Activated CD4-positive, alpha-beta T cell treated with anti-CD3 and anti-CD28 coated beads, Interleukin-2, amount 10 ng/mL, durations not matched to agents 24 days and 14 days (primary cell): ENCODE measurements around the gene PIEZO2. TPM values are rescaled to one million over a fixed set of nuclear protein-coding genes. Genes with fewer than 3 reads are reported as not detected.

Source experiments
- DNase-seq: peaks from one replicate; pipeline ENCODE4 v3.0.0; 2022
- H3K27ac Mint-ChIP-seq: one replicate; pipeline ENCODE4 v1.8.0; 2022; ENCODE audit warnings: mild to moderate bottlenecking, mixed read lengths
- H3K27me3 Mint-ChIP-seq: one replicate; pipeline ENCODE4 v1.8.0; 2022; ENCODE audit warnings: mixed read lengths
- H3K36me3 Mint-ChIP-seq: one replicate; pipeline ENCODE4 v1.8.0; 2022; ENCODE audit warnings: low read depth, mild to moderate bottlenecking, mixed read lengths
- H3K4me1 Mint-ChIP-seq: one replicate; pipeline ENCODE4 v1.8.0; 2021; ENCODE audit warnings: mixed read lengths
- H3K4me3 Mint-ChIP-seq: one replicate; pipeline ENCODE4 v1.8.0; 2022; ENCODE audit warnings: mild to moderate bottlenecking, moderate library complexity, mixed read lengths
- H3K9me3 Mint-ChIP-seq: one replicate; pipeline ENCODE4 v1.8.0; 2021; ENCODE audit warnings: mixed read lengths
- intact Hi-C: fragments of 100-400 bp; cut with micrococcal nuclease; formaldehyde crosslinking; loops from one replicate; pipeline ENCODE4 v1.15.1; 2023
- total RNA-seq: library from RNA; stranded (reverse); gene quantifications from 2 replicates; pipeline ENCODE4 v1.2.3, GENCODE V29; 2022

The PIEZO2 gene
- total RNA-seq, 1 donor from 2014 or later, result not detected

DNA sequence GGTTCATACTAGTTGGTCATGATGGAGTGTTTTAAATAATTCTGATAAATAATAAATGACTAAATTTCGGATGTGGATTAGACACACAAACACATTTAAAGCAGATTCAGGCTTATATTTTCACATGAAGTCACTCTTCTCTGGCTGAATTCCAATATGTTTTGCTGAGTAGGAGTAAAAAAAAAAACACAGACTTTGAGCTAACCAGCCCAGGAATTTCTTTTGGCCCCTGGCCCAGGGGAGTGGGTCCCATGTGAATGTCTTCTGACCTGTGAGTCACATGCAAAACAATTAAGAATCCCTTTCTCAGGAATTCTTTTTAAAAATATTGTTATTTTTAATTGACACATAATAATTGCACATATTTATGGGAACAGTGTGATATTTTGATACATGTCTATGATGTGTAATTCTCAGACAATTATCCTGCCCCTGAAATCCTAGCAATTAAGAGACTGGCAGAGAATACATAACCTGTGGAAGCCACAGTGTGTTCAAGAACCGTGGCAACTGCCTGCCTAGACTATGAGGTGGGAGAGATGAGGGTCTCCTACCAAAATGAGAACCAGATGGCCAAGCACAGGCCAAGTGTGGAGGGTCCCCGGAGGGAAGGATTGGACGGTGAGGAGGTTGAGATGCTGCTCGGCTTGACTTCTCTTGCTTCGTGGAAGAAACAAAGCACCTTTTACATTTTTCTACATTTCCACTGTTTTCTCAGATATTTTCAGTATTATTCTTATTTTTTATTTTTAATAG, 236.4 kb downstream of the PIEZO2 start:
- Mint-ChIP-seq H3K9me3 (no peaks in the 10 kb centered on the region), H3K4me1 (no peaks in the 10 kb centered on the region), H3K27me3 (no peaks in the 10 kb centered on the region), H3K27ac (no peak overlapping the region), H3K4me3 (no peak overlapping the region), H3K36me3 (no peaks in the 10 kb centered on the region)
- DNase-seq, result no peak
- intact Hi-C loops, result no loop called here

DNA sequence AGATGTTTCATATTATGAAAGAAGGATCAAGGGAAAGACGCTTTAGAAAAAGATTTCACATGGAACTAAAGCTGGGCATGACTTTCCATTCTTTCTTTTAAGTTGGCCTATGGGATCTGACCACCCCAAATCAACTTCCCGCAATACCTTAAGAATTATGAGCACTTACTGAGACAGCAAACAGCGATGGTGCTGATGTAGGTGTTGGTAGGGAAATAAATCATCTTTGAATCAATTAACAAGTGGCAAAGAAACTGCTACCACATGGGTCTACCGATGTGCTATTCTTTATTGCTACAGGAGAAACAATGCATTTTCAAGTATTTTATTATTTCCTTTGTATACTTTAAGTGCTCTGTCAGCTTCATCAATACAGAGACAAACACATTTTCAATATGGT, 239.6 kb downstream of the PIEZO2 start:
- Mint-ChIP-seq H3K27ac (no peak overlapping the region), H3K27me3 (no peaks in the 10 kb centered on the region), H3K9me3 (no peaks in the 10 kb centered on the region), H3K36me3 (no peaks in the 10 kb centered on the region), H3K4me1 (no peaks in the 10 kb centered on the region), H3K4me3 (no peak overlapping the region)
- intact Hi-C loops, result no loop called here
- DNase-seq, result no peak

DNA sequence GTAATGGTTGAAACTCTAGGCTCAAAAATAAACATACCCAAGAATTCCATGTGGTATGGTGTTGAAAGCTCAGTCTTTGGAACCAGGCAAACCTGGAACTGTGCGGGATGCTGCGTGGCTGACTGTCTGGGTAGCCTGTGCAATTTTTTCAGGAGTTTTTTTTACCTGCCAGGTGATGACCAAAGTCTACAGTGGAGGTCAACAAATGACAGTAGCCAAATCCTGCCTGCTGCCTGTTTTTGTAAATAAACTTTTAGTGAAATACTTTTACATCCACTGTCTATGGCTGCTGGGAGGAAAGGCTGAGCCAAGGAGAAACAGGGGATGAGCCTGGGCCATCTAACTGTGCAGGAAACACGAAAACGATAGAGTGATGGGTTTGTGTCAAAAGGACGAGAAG, 240.6 kb downstream of the PIEZO2 start:
- no peaks in the 10 kb centered on the region for H3K27me3 Mint-ChIP-seq
- no peaks in the 10 kb centered on the region for H3K9me3 Mint-ChIP-seq
- intact Hi-C loops, result no loop called here

DNA sequence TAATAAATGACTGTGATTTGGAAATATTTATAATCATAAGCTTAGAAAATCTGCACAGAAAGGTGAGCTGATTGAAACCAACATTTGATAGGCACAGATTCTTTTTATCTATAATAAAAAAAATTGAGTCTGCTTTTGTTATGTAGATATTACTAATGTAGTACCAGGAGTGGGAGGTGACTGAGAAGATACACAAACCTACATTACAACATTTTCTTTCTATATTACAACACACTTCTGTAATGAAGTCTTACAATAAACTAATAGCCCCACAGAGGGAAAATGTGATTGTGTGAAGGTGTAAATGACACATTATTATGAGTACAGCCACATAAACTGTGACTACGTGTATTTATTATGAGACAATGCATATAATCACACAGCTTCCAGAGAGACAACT, 241.6 kb downstream of the PIEZO2 start:
- Mint-ChIP-seq H3K36me3 (no peaks in the 10 kb centered on the region), H3K27ac (no peak overlapping the region), H3K4me1 (no peaks in the 10 kb centered on the region), H3K27me3 (no peaks in the 10 kb centered on the region), H3K4me3 (no peak overlapping the region), H3K9me3 (no peaks in the 10 kb centered on the region)
- intact Hi-C loops, result no loop called here
- DNase-seq, result no peak

More for the DNA sequence above, 240.6 kb downstream of the PIEZO2 start:
- DNase-seq, result no peak
- Mint-ChIP-seq H3K27ac (no peak overlapping the region), H3K36me3 (no peaks in the 10 kb centered on the region), H3K4me3 (no peak overlapping the region), H3K4me1 (no peaks in the 10 kb centered on the region)

- H3K27ac Mint-ChIP-seq, result no peak overlapping the region
- intact Hi-C loops, result no loop called here
- no peak overlapping the region for H3K4me3 Mint-ChIP-seq
Observed at GRCh38 chr18:10901329-10901728, 248.0 kb downstream of the PIEZO2 start.

GRCh38 chr18:10900435-10900834, 248.9 kb downstream of the PIEZO2 start:
- intact Hi-C loops, result no loop called here
- no peak for DNase-seq
- Mint-ChIP-seq H3K36me3 (no peaks in the 10 kb centered on the region), H3K27me3 (no peaks in the 10 kb centered on the region), H3K4me1 (no peaks in the 10 kb centered on the region), H3K4me3 (no peak overlapping the region), H3K9me3 (no peaks in the 10 kb centered on the region), H3K27ac (no peak overlapping the region)

More at GRCh38 chr18:10901329-10901728, 248.0 kb downstream of the PIEZO2 start:
- Mint-ChIP-seq H3K9me3 (no peaks in the 10 kb centered on the region), H3K36me3 (no peaks in the 10 kb centered on the region), H3K4me1 (no peaks in the 10 kb centered on the region), H3K27me3 (no peaks in the 10 kb centered on the region)
- no peak for DNase-seq

DNA sequence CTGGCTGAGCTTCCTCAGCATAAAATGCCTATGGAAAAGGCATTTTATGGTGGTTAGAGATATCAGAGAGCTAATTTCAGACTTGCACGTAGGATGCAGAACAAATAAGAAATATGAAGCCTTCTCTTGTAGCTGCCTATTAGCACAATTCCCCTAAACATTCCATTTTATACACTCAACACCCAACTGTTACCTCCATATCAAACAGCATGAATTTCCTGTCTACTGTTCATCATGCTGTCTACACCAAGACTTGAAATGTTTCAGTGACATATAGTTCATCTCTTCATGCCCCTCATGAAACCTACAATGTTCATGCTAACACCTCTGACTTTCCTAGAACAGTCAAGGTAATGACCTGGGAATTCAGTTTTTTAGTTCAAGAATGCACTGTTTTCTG, 249.9 kb downstream of the PIEZO2 start:
- Mint-ChIP-seq H3K4me3 (no peak overlapping the region), H3K27ac (no peak overlapping the region), H3K9me3 (no peaks in the 10 kb centered on the region), H3K36me3 (no peaks in the 10 kb centered on the region), H3K4me1 (no peaks in the 10 kb centered on the region), H3K27me3 (no peaks in the 10 kb centered on the region)
- no peak for DNase-seq
- intact Hi-C loops, result no loop called here

DNA sequence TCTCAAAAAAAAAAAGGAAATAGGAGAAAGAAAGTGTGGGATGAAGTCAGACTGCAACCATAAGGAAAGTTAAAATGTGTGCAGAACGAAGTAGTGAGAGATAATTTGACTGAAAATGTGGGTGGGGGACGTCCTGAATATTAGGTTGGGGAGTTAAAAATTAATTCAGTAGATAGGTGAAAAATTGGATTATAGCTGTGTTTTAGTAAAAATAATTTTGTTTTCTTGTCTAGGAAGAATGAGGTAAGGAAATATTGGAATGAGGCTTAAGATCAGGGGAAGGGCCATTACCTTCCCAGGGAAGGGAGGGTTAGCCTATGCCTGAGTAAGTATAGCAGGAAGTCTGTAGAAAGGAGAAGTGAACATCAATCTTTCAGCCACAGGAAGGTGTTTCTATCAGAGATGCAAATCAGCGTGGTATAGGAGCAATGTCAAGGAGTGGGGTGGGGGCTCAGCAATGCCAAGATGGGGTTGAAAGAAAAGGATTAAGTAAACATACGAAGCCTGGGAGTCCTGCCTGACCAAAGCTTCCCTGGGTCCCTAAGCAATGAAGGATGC, 250.9 kb downstream of the PIEZO2 start:
- no peak overlapping the region for H3K4me3 Mint-ChIP-seq
- intact Hi-C loops, result no loop called here
- no peaks in the 10 kb centered on the region for H3K9me3 Mint-ChIP-seq
- no peak overlapping the region for H3K27ac Mint-ChIP-seq
- DNase-seq, result no peak
- H3K36me3 Mint-ChIP-seq, result no peaks in the 10 kb centered on the region
- H3K27me3 Mint-ChIP-seq, result no peaks in the 10 kb centered on the region
- H3K4me1 Mint-ChIP-seq, result no peaks in the 10 kb centered on the region

DNA sequence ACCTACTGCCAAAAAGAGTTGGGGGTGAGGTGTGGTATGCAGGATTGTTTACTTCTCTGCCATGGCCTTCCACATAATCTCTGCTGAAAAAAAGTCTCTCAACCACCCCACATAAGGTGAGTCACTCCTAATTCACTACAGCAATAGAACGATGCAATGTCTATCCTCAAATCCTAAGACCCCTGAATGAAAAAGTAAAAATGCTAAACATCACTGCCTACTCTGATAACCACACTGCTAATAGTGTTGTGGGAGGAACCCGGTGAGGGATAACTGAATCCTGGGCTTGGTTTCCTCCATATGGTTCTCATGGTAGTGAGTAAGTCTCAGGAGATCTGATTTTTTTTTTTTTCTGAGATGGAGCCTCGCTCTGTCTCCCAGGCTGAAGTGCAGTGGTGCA, 252.5 kb downstream of the PIEZO2 start:
- Mint-ChIP-seq H3K4me3 (no peak overlapping the region), H3K27me3 (no peaks in the 10 kb centered on the region), H3K36me3 (no peaks in the 10 kb centered on the region), H3K27ac (no peak overlapping the region), H3K4me1 (no peaks in the 10 kb centered on the region), H3K9me3 (no peaks in the 10 kb centered on the region)
- DNase-seq, result no peak
- intact Hi-C loops, result no loop called here

DNA sequence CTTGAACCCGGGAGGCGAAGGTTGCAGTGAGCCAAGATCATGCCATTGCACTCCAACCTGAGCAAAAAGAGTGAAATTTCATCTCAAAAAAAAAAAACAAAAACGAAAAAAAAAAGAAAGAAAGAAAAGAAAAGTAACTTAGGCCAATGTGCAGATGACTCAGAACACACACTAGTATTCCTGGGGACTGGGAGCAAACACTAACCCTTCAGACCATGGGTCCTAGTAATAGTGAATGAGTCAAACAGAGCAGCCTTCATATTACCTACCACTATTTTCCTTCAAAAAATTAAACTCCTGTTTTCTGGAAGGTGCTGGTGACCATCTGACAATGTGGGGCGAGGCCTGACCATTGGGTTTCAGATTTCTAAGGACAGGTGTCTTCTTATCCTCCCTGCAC, 253.4 kb downstream of the PIEZO2 start:
- no peaks in the 10 kb centered on the region for H3K9me3 Mint-ChIP-seq
- no peaks in the 10 kb centered on the region for H3K36me3 Mint-ChIP-seq
- no peak for DNase-seq
- H3K4me3 Mint-ChIP-seq, result no peak overlapping the region
- H3K27me3 Mint-ChIP-seq, result no peaks in the 10 kb centered on the region
- intact Hi-C loops, result no loop called here
- no peak overlapping the region for H3K27ac Mint-ChIP-seq
- H3K4me1 Mint-ChIP-seq, result no peaks in the 10 kb centered on the region

DNA sequence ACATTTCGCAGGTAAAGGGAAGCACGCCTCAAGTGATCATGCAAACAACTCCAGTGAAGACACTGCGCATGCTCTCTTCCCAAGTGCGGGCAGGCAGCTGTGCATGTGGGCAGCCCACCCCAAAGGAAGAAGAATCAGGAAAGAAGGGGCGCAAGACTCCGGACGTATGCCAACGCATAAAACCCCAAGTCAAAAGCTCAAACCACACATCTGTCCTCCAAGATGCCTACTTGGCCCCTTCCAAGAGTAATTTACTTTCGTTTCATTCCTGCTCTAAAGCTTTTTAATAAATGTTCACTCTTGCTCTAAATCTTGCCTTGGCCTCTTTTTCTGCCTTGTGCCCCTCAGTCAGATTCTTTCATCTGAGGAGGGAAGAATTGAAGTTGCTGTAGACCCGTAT, 254.9 kb downstream of the PIEZO2 start:
- intact Hi-C loops, result no loop called here
- no peak for DNase-seq
- Mint-ChIP-seq H3K27me3 (no peaks in the 10 kb centered on the region), H3K9me3 (no peaks in the 10 kb centered on the region), H3K4me3 (no peak overlapping the region), H3K4me1 (no peaks in the 10 kb centered on the region), H3K27ac (no peak overlapping the region), H3K36me3 (no peaks in the 10 kb centered on the region)

DNA sequence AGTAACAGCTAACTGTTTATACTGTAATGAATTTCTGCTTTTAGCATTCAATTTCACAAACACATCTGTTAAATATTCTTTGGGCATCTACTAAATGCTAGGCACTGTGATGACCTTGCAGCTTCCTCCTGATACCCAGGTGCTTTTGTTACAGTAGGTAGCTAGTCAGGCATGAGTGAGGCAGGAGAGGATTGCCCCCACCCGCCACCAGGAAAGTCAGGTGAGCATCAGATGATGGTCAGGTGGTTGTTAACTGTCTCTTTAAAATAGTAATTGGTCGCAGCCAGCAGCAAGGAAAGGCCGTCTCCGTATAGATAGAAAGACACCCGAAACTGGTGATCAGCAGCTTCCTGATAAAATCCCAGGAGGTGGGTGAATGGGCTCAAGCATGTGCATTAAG, 255.6 kb downstream of the PIEZO2 start:
- intact Hi-C loops, result no loop called here
- Mint-ChIP-seq H3K27me3 (no peaks in the 10 kb centered on the region), H3K9me3 (no peaks in the 10 kb centered on the region), H3K4me3 (no peak overlapping the region), H3K4me1 (no peaks in the 10 kb centered on the region), H3K36me3 (no peaks in the 10 kb centered on the region), H3K27ac (no peak overlapping the region)
- DNase-seq, result no peak

DNA sequence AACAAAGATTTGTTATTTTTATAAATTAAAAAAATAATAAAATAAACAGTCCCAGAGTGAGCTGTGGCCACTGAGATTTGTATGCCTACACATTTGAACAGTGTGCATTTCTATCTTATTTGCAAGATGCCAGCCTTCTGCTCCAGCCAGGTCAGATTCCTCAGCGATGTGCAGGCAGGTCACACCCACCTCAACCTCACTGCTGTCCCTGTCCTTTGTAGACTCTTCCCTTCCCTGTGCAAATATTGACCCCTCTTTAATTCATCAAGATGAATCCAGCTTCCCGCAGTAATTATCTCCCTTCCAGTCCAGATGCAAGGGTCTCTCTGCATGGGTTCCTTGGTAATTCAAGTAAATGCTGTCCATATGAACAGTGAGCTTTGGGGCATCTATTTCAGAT, 256.2 kb downstream of the PIEZO2 start:
- intact Hi-C loops, result no loop called here
- Mint-ChIP-seq H3K4me1 (no peaks in the 10 kb centered on the region), H3K4me3 (no peak overlapping the region), H3K27me3 (no peaks in the 10 kb centered on the region), H3K36me3 (no peaks in the 10 kb centered on the region), H3K9me3 (no peaks in the 10 kb centered on the region), H3K27ac (no peak overlapping the region)
- DNase-seq, result no peak

DNA sequence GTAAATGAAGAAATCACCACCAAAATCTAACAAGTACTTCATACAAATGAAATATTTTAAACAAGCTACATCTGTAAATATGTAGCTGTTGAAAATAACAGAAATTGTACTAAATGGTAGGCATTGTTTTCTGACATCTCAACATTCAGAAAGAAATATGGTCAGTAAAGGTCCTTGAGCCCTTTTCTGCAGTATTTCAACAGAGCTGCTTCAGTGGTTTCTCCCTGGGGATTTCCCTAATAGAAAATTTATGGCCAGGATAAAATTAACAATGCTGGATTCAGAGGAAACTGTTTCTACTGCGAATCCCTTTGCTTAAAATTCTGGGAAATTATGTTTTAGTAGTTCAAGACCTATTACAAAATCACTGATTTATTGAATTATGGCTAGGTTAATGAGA, 256.6 kb downstream of the PIEZO2 start:
- H3K27ac Mint-ChIP-seq, result no peak overlapping the region
- H3K27me3 Mint-ChIP-seq, result no peaks in the 10 kb centered on the region
- H3K4me1 Mint-ChIP-seq, result no peaks in the 10 kb centered on the region
- H3K4me3 Mint-ChIP-seq, result no peak overlapping the region
- intact Hi-C loops, result no loop called here
- DNase-seq, result no peak
- no peaks in the 10 kb centered on the region for H3K9me3 Mint-ChIP-seq
- no peaks in the 10 kb centered on the region for H3K36me3 Mint-ChIP-seq

DNA sequence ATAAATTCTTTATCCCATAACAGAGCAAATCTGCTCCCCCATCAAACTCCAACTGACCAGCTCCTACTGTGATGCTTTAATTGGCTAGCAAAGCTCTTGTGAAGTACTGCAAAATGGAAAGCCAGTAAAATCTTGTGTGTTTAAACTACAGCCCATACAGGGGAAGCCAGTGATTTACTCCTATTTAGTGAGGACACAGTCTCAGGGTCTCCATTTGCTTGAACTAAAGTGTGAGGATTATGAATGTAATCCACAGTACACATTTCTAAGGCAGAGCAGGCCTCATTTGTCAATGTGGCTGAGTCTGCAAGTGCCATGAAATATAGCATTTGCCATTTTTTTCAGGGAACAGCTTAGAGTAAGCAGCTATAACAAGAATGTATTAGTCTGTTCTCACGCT, 259.3 kb downstream of the PIEZO2 start:
- intact Hi-C loops, result no loop called here
- Mint-ChIP-seq H3K4me3 (no peak overlapping the region), H3K36me3 (no peaks in the 10 kb centered on the region), H3K27ac (no peak overlapping the region), H3K27me3 (no peaks in the 10 kb centered on the region), H3K9me3 (no peaks in the 10 kb centered on the region), H3K4me1 (no peaks in the 10 kb centered on the region)
- no peak for DNase-seq
